GM18873 (cell line): ENCODE measurements around the gene KIF1A.
"Not testable (repeated sequence)": the region's sequence is repeated elsewhere in the genome, so short reads cannot be mapped to it uniquely, and the experiment has no call there.

Experiments
- ATAC-seq: cut with Tn5 transposase; IDR thresholded peaks from one replicate; pipeline ENCODE4 v1.9.1; 2021; ENCODE audit warnings: mild to moderate bottlenecking, moderate library complexity, moderate number of reproducible peaks; ENCODE audit not compliant: unreplicated experiment, low FRiP score

KIF1A gene

GRCh38 chr2:240691631-240692420 lies 128.2 kb downstream of the KIF1A start, which contains the start of gene AQP12A:
Gene AQP12A (plus strand): TSS chr2:240691866. CDS start chr2:240691914, 48 bp downstream.
- not testable (repeated sequence) for ATAC-seq

- not testable (repeated sequence) for ATAC-seq
Observed at GRCh38 chr2:240691075-240691427, 129.0 kb downstream of the KIF1A start.

- not testable (repeated sequence) for ATAC-seq
Observed at GRCh38 chr2:240690421-240691074, 129.5 kb downstream of the KIF1A start.

GRCh38 chr2:240689975-240690374 lies 130.0 kb downstream of the KIF1A start:
- ATAC-seq, result no peak

- no peak for ATAC-seq
Observed at GRCh38 chr2:240688553-240688919, 131.5 kb downstream of the KIF1A start.

GRCh38 chr2:240687741-240688552 lies 132.1 kb downstream of the KIF1A start:
- ATAC-seq, result no peak

- ATAC-seq, result no peak
Observed at GRCh38 chr2:240687045-240687740, 132.8 kb downstream of the KIF1A start.

- ATAC-seq, result no peak
Observed at GRCh38 chr2:240686460-240686859, 133.6 kb downstream of the KIF1A start.

- no peak for ATAC-seq
Observed at GRCh38 chr2:240685771-240686371, 134.1 kb downstream of the KIF1A start.

- ATAC-seq, result not testable (repeated sequence)
Observed at GRCh38 chr2:240683980-240684728, 135.9 kb downstream of the KIF1A start.

GRCh38 chr2:240683329-240683979 lies 136.6 kb downstream of the KIF1A start:
- not testable (repeated sequence) for ATAC-seq

- not testable (repeated sequence) for ATAC-seq
Observed at GRCh38 chr2:240682431-240683224, 137.4 kb downstream of the KIF1A start, which contains the start of gene AQP12B. Gene AQP12B (minus strand): TSS chr2:240682885. CDS start chr2:240682837, 48 bp downstream.

GRCh38 chr2:240680185-240680584 lies 139.8 kb downstream of the KIF1A start:
- ATAC-seq, result not testable (repeated sequence)

GRCh38 chr2:240678909-240679308 lies 141.1 kb downstream of the KIF1A start:
- ATAC-seq, result not testable (repeated sequence)

- not testable (repeated sequence) for ATAC-seq
Observed at GRCh38 chr2:240678043-240678442, 142.0 kb downstream of the KIF1A start.

GRCh38 chr2:240675345-240675744 lies 144.7 kb downstream of the KIF1A start:
- ATAC-seq, result not testable (repeated sequence)

- not testable (repeated sequence) for ATAC-seq
Observed at GRCh38 chr2:240674461-240675184, 145.4 kb downstream of the KIF1A start.
